GM12891 (cell line): ENCODE results near the gene LTBP2.

Experiments
- DNase-seq: peaks from one replicate; pipeline ENCODE4 v3.0.0; 2011; ENCODE audit warnings: low spot score; ENCODE audit not compliant: insufficient read length
- FAIRE-seq: peaks from 2 replicates; lab custom pipeline; 2011; peaks lifted over from hg19 to GRCh38; lab: Jason Lieb, UNC
- PAX5 ChIP-seq: IDR thresholded peaks from 2 replicates; pipeline ENCODE4 v1.6.1; 2011; ENCODE audit warnings: low read length, moderate library complexity, mild to moderate bottlenecking; ENCODE audit not compliant: insufficient read depth, severe bottlenecking
- POLR2A ChIP-seq: IDR thresholded peaks from 2 replicates; pipeline ENCODE4 v1.6.1; 2011; ENCODE audit warnings: low read depth, low read length, control low read depth
- POLR2AphosphoS5 ChIP-seq: IDR thresholded peaks from 2 replicates; pipeline ENCODE4 v1.6.1; 2011; ENCODE audit warnings: low read depth, low read length, control low read depth
- POU2F2 ChIP-seq: IDR thresholded peaks from 2 replicates; pipeline ENCODE4 v1.6.1; 2011; ENCODE audit warnings: low read depth, mild to moderate bottlenecking, control low read depth, low read length, moderate library complexity
- SPI1 ChIP-seq: IDR thresholded peaks from 2 replicates; pipeline ENCODE4 v1.6.1; 2011; ENCODE audit warnings: low read depth, low read length, control low read depth
- TAF1 ChIP-seq: IDR thresholded peaks from 2 replicates; pipeline ENCODE4 v1.6.1; 2011; ENCODE audit warnings: low read depth, low read length, control low read depth

The LTBP2 gene

DNA sequence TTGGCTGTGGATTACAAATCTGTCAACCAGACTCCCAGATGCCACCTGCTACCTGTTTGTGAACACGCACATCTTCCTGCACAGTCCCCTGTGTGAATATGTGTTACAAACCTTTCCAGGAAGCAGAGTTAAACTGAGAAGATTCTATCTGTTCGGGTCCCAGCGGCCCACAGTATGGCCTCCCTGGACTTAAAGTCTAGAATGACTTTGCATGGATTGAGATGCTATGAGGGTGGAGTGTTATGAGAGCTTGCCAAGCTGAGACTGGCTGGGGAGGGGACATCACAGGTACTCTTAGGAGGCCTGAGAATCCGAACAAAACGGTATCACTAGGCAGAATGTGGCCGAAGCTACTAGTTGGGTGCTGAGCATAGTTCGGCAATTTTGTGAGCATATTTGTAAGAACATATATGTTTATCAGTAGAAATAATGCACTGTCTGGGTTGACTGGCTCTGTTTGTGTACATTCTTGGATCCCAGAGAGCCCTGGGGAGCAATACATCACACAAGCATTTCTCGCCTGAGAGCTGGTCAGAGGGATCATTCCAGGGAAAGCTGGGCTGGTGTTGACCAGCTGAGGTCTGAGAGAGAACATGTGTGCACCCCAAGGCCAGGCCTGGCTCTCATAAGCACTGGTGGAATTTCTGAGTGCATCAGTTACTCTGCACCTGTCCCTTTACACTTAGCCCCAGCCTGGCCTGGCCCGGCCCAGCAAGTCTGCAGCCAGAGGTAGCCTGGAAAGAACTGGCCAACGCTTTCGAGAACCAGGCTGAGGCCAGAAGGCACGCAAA lies 29.8 kb upstream of the LTBP2 start:
- FAIRE-seq (no peak), DNase-seq (no peak)
- TF ChIP-seq POLR2A (no peak), PAX5 (no peak), TAF1 (no peak), SPI1 (no peak), POU2F2 (no peak), POLR2AphosphoS5 (no peak)

DNA sequence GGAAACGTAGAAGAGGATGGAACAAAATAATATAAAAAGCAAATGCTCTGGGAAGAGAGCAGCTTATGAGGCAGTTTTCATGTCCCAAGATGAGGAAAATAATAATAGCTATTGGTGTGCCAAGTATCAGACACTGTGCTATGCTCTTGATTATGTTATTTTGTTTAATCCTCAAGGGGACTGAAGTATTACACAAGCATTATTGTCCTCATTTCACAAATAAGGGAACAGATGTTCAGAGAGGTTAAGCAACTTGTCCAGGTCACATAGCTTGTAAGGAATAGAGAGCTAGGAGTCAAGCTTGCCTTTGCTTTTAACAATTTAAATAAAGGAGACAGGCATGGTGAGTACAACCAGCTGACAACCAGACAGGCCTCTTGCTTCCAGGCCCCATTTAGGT lies 26.9 kb upstream of the LTBP2 start:
- FAIRE-seq = no peak
- no peak for DNase-seq
- TF ChIP-seq PAX5 (no peak), POU2F2 (no peak), POLR2A (no peak), SPI1 (no peak), POLR2AphosphoS5 (no peak), TAF1 (no peak)

DNA sequence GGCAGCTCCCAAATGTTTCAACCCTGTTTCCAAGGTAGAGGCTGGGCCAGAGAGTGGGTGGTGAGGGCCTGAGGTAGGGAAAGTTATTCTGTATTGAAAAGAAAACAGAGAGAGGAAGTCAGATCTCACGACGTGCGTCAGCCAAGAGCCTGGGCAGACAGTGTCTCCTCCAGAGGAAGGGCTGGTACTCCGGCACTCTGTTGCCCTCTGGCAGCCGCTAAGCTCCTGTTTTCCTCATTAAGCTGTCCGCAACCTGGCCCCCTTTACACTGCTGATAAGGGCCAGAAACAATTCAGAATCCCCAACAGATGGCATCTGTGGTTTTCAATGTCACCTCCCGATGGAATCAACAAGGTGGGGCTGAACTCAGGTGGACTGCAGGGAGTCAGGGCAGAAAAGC lies 26.0 kb upstream of the LTBP2 start:
- FAIRE-seq (no peak), DNase-seq (no peak)
- peak; percentile 56 for TF ChIP-seq SPI1
- TF ChIP-seq POU2F2 = no peak
- no peak for TF ChIP-seq POLR2A
- no peak for TF ChIP-seq PAX5
- TF ChIP-seq POLR2AphosphoS5 = no peak

DNA sequence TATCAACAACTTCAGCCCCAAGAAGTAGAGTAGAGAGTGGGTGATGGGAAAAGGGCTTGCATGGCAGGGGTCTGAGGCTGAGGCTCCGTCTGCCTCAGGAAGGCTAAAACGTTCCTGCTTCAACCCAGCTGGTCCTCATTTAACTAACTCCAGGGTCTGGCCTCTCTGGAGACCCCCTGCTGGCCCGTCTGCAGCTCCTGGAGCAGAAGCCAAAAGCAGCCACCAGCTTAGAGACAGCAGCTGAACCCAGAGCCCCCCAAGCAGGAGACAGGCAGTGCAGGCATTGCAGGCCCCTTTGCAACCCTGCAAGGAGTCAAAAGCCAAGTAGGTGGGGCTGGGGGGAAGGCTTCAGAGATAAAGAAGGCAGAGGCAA lies 25.1 kb upstream of the LTBP2 start:
- TF ChIP-seq PAX5 (no peak), TAF1 (no peak), POLR2AphosphoS5 (no peak), POLR2A (no peak), POU2F2 (no peak), SPI1 (no peak)
- DNase-seq (no peak), FAIRE-seq (no peak)

DNA sequence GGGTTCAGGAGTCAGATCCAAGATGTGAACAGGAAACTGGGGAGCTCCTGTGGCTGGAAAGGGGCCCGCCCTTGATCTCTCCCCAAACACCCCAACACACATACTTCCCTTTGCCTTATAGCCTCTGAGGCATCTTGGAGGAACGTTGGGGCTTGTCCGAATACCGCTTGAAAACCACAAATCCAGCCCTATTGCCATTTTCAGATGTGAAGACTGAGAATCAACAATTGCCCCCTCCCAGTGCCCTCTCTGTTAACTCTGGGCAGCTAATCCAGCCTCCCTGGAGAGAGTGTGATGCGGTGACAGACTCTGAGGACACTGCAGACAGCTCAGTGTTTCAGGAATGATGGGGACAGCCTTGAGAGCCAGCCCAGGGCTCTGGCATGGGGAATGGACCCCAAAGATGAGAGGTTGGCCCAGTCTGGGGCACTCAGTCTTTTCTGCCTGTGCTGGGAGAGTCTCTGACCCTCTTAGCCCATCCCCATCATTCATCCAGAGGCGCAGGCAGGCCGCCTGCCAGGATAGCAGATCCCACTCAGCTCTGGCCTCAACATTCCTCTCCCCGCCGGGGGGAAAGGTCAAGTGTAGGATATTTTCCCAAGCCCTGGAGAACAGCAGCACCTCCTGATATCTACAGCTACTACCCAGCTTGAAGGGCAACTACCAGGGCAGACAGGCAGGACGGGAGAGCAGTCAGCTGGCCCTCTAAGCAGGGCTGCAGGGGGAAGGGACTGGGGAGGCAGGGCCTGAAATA lies 24.6 kb upstream of the LTBP2 start:
- TF ChIP-seq POLR2AphosphoS5 (no peak), TAF1 (no peak), SPI1 (no peak), PAX5 (no peak), POLR2A (no peak), POU2F2 (no peak)
- no peak for DNase-seq
- FAIRE-seq = no peak

DNA sequence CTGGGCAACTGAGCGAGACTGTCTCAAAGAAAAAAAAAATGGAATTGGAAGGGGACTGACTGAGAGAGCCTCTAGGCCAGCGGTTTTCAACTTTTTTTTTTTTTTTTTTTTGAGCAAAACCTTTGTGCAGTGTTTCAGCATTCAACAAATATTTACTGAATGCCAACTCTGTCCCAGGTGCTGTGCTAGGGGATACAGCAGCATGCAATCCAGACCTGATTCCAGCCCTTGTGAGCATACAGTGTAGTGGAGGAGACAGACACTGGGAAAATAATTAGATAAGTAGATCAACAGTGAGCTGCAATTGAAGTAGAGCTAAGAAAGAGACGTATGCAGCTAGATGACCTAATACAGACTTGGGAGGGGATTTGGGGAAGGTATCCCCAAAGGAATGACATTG lies 23.8 kb upstream of the LTBP2 start:
- DNase-seq = no peak
- TF ChIP-seq SPI1 (no peak), TAF1 (no peak)
- FAIRE-seq = no peak

DNA sequence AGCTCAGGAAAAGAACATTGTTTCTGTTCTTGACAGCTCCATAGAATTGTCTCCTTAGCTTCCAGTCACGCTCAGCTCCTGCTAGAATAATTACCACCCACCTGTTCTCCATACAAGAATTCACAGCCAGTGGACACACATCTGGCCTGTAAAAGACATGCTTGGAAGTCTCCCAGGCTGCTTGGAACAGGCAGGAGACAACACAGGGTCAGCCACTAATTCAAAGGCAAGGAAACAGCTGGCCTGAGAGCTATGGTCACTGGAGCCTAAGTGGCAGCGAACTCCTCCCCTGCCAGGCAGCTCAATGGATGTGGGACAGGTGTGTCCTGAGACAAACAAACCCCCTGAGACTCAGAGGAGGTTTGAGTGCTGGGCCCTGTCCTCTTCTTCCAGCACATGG lies 22.9 kb upstream of the LTBP2 start:
- no peak for DNase-seq
- TF ChIP-seq SPI1 (no peak), TAF1 (no peak), POLR2AphosphoS5 (no peak), POU2F2 (no peak), POLR2A (no peak), PAX5 (no peak)
- FAIRE-seq = no peak

DNA sequence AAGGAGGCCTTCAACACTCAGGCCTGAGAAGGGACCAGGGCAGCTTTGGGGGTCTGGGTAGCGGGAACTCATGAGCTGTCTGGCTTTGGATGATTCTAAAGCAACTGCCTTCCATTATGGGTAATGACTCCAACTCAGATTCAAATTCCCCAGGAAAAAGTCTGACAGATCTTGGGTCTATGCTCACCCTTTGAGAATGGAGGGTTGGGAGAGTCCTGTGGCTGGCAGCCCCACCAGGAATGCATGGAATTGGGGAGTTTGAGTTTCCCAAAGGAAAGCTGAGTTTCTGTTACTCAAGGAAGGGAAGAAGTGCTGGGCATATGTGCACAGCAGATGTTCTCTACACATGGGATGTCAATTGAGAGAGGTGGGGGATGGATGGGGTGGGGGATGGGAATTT lies 22.4 kb upstream of the LTBP2 start:
- FAIRE-seq (no peak), DNase-seq (no peak)
- no peak for TF ChIP-seq POLR2A
- no peak for TF ChIP-seq TAF1
- TF ChIP-seq POLR2AphosphoS5 = no peak
- TF ChIP-seq PAX5 = no peak
- no peak for TF ChIP-seq POU2F2
- TF ChIP-seq SPI1 = no peak

DNA sequence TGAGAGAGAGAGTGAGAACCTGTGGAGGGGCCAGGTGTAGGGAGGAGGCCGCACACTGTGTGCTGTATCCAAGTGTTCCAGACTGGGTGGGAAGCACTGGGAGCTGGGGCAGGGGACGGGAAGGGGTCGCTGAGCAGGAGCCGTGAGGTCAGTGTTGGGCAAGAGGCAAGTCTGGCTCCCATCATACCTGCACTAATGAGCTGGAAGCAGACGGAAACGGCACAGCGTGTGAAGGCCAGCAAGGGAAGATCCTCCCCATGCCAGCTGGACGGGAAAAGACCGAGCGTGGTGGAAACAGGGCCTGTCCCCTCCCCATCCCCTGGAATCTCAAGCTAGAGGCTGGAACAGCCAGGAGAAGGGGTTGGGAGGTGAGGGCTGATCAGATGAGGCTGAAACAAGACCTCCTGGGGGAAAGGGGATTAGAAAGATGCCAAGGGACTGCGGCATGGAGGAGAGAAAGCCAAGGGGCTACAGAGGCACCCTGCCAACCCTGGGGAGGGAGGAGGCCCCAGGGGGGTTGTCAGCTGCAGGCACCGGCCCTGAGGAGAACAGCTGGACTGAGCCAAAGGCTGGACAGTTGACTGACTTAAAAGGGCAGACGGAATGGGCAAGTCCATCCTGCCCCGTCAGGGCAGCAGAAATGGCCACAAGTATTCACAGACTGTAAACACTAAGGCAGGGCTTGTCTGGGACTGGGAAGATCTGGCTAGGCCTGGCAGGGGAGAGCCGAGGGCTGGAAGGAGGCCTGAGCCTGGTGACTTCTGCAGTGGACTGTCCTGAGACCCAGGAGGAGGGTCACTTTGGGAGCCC lies 19.0 kb upstream of the LTBP2 start:
- FAIRE-seq = no peak
- no peak for DNase-seq
- TF ChIP-seq TAF1 (no peak), SPI1 (no peak), PAX5 (no peak), POLR2AphosphoS5 (no peak), POLR2A (no peak), POU2F2 (no peak)

DNA sequence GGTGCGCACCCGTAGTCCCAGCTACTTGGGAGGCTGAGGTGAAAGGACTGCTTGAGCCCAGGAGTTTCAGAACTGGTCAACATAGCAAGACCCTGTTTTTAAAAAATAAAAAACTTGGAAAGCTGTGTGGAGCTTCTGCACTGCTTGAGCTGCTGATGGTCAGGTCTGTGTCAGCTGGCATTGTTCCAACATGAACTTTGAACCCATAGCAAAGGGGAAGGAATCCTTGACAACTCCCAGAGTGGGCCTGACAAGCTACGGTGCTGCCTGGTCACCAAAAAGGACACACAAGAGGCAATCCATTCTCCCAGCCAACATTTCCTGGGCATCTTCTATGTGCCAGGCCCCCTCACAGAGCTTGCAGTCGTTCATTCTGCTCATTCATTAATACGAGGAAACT lies 16.4 kb upstream of the LTBP2 start:
- no peak for DNase-seq
- TF ChIP-seq POLR2AphosphoS5 = no peak
- TF ChIP-seq POU2F2 = no peak
- TF ChIP-seq TAF1 = no peak
- no peak for TF ChIP-seq SPI1
- no peak for TF ChIP-seq POLR2A
- TF ChIP-seq PAX5 = no peak
- no peak for FAIRE-seq
